ENCODE data around the gene SMYD3.
"Not testable (repeated sequence)": the region's sequence is repeated elsewhere in the genome, so short reads cannot be mapped to it uniquely, and the experiment has no call there.

Gene SMYD3

DNA sequence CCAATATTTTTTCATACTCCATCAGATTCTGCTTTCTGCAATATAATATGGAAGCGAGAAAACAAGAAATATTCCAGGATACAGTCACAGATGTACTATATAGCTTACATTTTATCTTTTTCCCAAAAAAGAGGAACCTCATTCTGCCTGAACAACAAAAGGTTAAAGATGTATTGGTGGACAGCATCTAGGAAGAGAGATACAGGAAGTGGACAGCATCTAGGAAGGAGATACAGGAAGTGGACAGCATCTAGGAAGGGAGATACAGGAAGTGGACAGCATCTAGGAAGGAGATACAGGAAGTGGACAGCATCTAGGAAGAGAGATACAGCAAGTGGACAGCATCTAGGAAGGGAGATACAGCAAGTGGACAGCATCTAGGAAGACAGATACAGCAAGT is 483.0 kb downstream of the SMYD3 start:
- DNase-seq (ENCODE audit: low spot score) = not testable (repeated sequence)

GRCh38 chr1:246020211-246020954 is 486.7 kb downstream of the SMYD3 start:
- DNase-seq (ENCODE audit: low spot score) = no peak

DNA sequence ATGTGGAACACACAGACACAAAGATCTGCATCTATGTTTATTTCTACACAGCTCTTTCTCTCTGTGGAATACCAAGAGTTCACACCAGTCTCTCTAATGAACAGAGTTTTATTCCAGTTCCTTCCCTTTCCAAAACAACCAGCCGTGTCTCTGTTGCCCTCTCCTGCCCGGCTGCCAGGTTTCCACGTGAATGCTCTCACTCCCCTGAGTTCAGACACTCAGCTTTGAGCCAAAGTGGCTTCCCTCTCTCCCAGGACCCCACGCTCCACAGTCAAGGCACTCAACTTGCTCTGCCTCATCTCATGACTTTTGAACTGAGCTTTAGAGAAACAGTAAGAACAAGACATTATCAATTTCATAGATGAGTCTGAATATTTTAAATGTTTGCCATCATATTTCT is 488.9 kb downstream of the SMYD3 start:
- no peak for DNase-seq (ENCODE audit: low spot score)

- peak; percentile 61 for DNase-seq (ENCODE audit: low spot score)
Measured at GRCh38 chr1:246012341-246012740, 494.7 kb downstream of the SMYD3 start.

- no peak for DNase-seq (ENCODE audit: low spot score)
Measured at GRCh38 chr1:246010386-246010785, 496.7 kb downstream of the SMYD3 start.

GRCh38 chr1:246008363-246008831 is 498.7 kb downstream of the SMYD3 start:
- no peak for DNase-seq (ENCODE audit: low spot score)

DNA sequence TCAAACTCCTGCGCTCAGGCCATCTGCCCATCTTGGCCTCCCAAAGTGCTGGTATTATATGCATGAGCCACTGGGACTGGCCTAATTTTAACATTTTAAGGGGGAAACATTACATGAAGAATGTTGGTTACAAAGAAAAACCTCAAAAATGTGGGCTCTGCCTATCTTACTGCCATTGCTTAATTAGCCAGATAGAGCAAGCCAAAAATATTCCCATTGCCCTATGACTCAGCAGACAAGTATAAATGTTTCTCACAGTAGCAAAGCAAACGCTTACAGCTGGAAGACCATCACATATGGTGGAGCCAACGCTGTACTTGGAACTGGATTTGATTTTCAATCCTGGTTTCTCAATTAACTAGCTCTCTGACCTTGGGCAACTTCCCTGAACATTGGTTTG is 502.0 kb downstream of the SMYD3 start:
- no peak for DNase-seq (ENCODE audit: low spot score)

GRCh38 chr1:246004301-246004700 is 502.8 kb downstream of the SMYD3 start:
- no peak for DNase-seq (ENCODE audit: low spot score)

GRCh38 chr1:246003442-246003730 is 503.7 kb downstream of the SMYD3 start:
- no peak for DNase-seq (ENCODE audit: low spot score)

DNA sequence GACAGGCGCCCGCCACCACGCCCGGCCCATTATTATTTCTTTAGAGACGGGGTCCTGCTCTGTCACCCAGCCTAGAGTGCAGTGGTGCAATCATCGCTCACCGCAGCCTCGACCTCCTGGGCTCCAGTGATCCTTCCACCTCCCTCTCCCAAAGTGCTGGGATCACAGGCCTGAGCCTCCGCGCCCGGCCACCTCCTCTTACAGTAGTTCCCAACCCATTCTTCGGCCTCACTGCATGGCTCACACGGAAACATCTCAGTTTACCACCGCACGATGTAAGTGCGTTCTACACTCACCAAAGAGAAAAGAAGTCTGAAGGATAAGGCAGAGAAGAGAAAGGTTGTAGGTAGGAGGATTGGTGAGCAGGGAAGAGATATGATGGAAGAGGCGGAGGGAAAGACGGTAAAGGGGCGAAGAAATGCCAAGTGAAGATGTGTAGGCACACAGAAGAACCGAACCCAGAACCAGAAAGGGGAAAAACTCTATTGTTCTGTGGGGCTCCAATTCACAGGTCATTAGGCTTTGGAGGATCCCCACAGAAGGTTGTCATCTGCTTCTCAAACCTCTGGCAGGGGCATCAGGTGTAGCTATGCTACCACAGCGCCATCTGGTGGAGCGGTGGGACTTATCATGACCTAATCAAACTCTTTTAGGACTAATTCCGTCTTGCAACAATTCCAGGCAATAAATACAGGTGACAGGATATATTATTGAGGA is 504.2 kb downstream of the SMYD3 start:
- peak; percentile 83 for DNase-seq (ENCODE audit: low spot score)

DNA sequence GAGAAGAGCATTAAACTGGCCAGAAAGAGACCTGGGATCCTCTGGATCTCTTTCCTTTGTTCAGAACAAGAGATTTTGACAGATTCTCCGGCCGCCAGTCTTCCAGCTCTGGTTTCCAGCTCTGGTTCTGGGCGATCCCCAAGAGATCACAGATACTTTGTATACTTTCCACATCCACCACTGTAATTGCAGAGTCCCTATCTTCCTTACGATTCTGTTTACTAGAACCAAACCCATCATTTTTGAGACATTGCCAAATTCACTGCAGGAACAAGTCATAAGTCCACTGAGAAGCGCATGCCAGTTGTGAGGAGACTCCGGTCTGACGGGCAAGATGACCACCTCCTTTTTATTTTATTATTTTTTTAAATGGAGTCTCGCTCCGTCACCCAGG is 505.2 kb downstream of the SMYD3 start:
- no peak for DNase-seq (ENCODE audit: low spot score)

DNA sequence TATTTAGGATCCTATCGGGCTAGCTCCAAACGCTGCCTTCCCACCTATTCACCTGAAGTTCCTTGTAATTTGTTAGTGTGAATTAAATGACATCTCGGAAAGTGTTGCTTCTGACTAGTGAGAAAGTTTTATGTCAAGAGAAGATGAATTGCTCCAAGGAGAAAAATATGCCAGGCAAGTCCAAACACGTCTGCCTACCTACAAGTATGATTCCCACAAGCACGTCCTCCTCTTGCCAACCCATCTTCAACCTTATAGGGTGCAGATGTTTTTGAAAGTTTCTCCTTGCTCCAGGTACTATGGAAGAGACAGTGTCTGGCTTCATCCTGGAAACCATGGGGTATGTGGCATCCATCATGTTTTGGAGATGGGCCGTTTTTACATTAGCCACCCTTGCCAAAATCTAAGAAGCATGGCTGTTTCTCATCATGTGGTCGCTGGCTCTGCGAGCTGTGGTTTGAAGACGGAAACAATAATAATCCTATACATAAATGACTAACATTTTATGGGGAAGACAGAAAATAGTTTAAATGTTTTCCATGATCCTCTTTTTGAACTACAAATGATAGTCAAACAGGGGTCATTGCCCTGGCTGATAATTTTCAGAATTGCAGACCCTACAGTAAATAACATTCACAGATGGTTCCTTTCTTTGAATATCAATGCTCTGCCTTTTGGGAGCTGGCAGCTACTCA is 505.8 kb downstream of the SMYD3 start:
- no peak for DNase-seq (ENCODE audit: low spot score)

GRCh38 chr1:246000638-246001015 is 506.5 kb downstream of the SMYD3 start:
- DNase-seq (ENCODE audit: low spot score) = no peak

DNA sequence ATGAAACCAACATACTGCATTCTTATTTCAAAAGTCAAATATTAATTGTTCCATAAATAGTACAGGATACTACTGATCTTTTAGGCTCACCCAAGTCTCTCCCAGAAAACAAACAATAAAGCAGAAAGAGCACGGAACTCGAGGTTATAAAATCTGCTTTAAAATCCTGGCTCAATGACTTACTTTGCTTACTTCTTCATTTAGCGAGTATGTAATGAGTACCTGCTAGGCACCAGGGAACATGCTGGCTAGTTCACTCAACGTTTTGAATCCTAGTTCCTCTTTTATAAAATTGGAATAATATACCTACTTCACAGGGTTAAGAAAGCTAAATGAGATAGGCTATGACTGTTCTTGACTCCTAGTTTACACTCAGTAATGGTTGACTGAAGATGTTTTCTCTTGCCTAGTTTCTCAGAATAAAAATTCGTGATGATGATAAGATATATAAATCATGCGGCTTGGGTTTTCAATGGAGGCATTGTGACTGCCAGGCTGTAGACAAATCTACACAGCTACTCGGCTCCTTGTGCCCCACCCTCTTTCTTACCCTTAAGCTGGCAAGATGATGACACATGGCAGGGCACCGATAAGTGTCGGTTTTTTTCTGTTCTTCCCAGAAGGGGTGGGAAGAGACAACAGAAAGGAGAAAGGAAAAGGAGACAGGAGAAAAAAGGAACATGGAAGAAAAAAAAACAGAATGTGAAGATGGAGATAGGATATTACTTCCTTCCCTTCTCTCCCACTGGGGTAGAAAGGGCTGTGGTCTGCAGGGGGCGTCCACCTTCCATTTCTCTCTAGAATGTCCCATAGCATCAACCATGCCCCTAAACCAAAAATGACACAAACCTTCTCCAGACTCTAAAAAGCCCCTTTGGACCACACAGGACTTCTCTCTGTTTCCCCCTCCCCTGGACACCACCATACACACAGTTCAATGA is 507.1 kb downstream of the SMYD3 start:
- DNase-seq (ENCODE audit: low spot score) = no peak

- DNase-seq (ENCODE audit: low spot score) = no peak
Measured at GRCh38 chr1:245997471-245998258, 509.4 kb downstream of the SMYD3 start.

- DNase-seq (ENCODE audit: low spot score) = no peak
Measured at GRCh38 chr1:245996811-245997210, 510.3 kb downstream of the SMYD3 start.

DNA sequence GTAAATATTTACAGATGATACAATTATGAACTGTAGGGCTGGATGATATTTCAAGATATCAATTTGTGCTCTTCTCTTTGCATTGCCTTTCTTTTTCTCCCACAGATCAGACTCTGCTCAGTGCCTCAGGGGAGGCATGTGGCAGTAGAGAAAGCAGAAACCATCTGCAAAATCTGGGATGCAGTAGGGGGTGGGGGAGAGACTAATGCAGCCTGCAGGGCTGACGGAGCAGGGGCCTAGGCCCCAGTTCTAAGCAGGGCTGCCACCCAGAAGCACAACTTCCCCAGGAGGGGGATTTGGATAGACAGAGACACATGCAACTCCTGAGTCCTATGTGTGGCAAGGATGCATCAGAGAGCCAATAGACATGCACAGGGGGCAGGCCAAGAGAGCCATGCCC is 511.6 kb downstream of the SMYD3 start:
- DNase-seq (ENCODE audit: low spot score) = no peak

DNA sequence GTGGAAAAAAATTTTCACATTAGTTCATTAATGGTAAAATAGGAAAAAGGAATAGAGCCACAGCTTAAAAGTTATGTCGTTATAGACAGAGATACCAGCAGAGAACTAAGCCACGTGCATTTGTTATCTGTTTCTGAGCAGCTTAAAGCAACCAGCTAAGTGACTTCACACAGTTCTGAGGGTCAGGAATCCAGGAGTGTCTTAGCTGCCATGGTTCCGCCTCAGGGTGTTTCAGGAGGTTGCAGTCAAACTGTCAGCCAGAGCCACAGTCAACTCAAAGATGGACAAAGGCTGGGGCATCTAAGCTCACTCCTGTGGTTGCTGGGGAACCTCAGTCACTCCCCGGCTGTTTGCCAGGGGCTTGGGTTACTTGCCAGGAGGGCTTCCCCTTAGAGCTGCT is 515.8 kb downstream of the SMYD3 start:
- DNase-seq (ENCODE audit: low spot score) = no peak

GRCh38 chr1:245990315-245991022 is 516.6 kb downstream of the SMYD3 start:
- no peak for DNase-seq (ENCODE audit: low spot score)

DNA sequence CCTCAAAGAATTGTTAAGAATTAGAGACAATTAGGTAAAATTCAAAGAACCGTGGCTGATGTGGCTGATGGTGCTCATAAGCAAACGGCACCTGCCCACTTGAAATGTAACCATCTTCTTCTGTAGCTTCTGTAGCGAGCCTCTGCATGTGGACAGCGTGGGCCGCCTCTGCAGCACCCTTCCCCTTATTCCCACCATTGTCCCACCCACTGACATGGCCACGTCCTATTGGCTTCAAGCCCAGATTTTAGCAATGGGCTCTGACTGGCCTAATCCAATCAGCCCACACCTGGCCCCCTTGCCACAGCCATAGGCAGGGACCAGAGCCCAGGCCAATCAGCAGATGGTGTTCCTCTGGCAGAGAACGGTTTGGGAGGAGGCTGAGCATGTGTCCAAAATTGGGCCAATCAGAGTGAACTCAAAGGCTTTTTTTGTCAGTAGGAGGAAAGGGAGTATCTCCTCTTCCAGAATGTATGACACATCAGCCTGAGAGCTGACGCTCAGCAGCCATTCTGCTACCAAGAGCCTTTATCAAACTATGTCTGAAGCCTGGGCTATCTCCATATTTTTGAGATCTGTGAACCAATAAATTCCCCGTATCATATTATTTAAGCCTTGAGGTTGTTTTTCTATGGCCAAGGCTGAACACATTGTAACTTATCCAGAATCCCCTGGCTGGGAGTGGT is 518.5 kb downstream of the SMYD3 start:
- DNase-seq (ENCODE audit: low spot score) = no peak

Data from iPS-NIHi11 (cell line).